GM10266 (cell line): ENCODE measurements around the gene ACTL8.

Source experiments
- DNase-seq: peaks from one replicate; pipeline ENCODE4 v3.0.0; 2012; ENCODE audit errors: extremely low spot score
- CTCF ChIP-seq: IDR thresholded peaks from 2 replicates; pipeline ENCODE4 v1.5.1; 2012; ENCODE audit warnings: mild to moderate bottlenecking, low read depth; ENCODE audit not compliant: control insufficient read depth, insufficient read depth; ENCODE audit errors: missing control alignments

The ACTL8 gene

GRCh38 chr1:17765444-17766411, 10.6 kb downstream of the ACTL8 start:
- DNase-seq = no peak
- no peak for TF ChIP-seq CTCF

- no peak for DNase-seq
- no peak for TF ChIP-seq CTCF
Observed at GRCh38 chr1:17768651-17769241, 13.6 kb downstream of the ACTL8 start.

- TF ChIP-seq CTCF = no peak
- DNase-seq = no peak
Observed at GRCh38 chr1:17770983-17771382, 15.8 kb downstream of the ACTL8 start.

GRCh38 chr1:17772615-17773212, 17.6 kb downstream of the ACTL8 start:
- DNase-seq = no peak
- TF ChIP-seq CTCF = no peak

- no peak for TF ChIP-seq CTCF
- DNase-seq = no peak
Observed at GRCh38 chr1:17773591-17774326, 18.6 kb downstream of the ACTL8 start.

GRCh38 chr1:17774452-17774851, 19.3 kb downstream of the ACTL8 start:
- no peak for TF ChIP-seq CTCF

More at GRCh38 chr1:17774452-17774851, 19.3 kb downstream of the ACTL8 start:
- no peak for DNase-seq
